Tibial artery (tissue), 4 donors: Measurements from ENCODE around the gene NTM.

ENCODE experiments used
- DNase-seq, 2 donors: peaks; one replicate each; pipeline ENCODE4 v3.0.0-alpha.2; 2019
- H3K27ac ChIP-seq, 2 donors: fragments of 200-600 bp; sonication (generic) in 1 of 2; 1 replicate in 1 of 2; 2 replicates in 1 of 2; pipeline ENCODE4 v1.5.1; 2018 to 2019; ENCODE audit warnings: mild to moderate bottlenecking in 1 of 2
- H3K27me3 ChIP-seq, 2 donors: fragments of 200-600 bp; sonication (generic) in 1 of 2; one replicate each; pipeline versions ENCODE4 v1.5.1 to v1.6.0; 2016 to 2019
- H3K36me3 ChIP-seq, 3 donors: fragments of 200-600 bp; sonication (generic) in 2 of 3; one replicate each; pipeline ENCODE4 v1.5.1; 2016 to 2019; ENCODE audit warnings: mild to moderate bottlenecking in 2 of 3
- H3K4me1 ChIP-seq, 4 donors: fragments of 200-600 bp; sonication (generic) in 2 of 4; 1 replicate in 3 of 4; 2 replicates in 1 of 4; pipeline ENCODE4 v1.5.1; 2016 to 2019
- H3K4me3 ChIP-seq, 2 donors: fragments of 200-600 bp; sonication (generic) in 1 of 2; 1 replicate in 1 of 2; 2 replicates in 1 of 2; pipeline ENCODE4 v1.5.1; 2018 to 2019; ENCODE audit warnings: mild to moderate bottlenecking in 2 of 2
- H3K9me3 ChIP-seq, 3 donors: fragments of 200-600 bp; sonication (generic) in 1 of 3; one replicate each; pipeline ENCODE4 v1.5.1; 2016 to 2019
- CTCF ChIP-seq, 2 experiments: fragments of 200-600 bp in 1 of 2; fragments of 450-650 bp in 1 of 2; IDR thresholded peaks; one replicate each; pipeline ENCODE4 v1.5.1; 2017 to 2019; ENCODE audit warnings: antibody characterized with exemption in 2 of 2, mild to moderate bottlenecking in 1 of 2, moderate library complexity in 1 of 2
- intact Hi-C: fragments of 100-400 bp; cut with DNase I; formaldehyde crosslinking; loops from one replicate; pipeline ENCODE4 v1.15.0; 2023; ENCODE audit warnings: low total_unique reads

Gene NTM

GRCh38 chr11:132288036-132288435 lies 917.6 kb downstream of the NTM start:
- Histone ChIP-seq H3K27ac (no peak overlapping the region), H3K4me1 (no peaks in the 10 kb centered on the region), H3K4me3 (no peak overlapping the region), H3K27me3 (no peaks in the 10 kb centered on the region), H3K36me3 (no peaks in the 10 kb centered on the region), H3K9me3 (no peaks in the 10 kb centered on the region)
- no peak for DNase-seq
- intact Hi-C loops: no loop called here
- no peak for TF ChIP-seq CTCF (IDR thresholded peaks at IDR 0.05)

- DNase-seq: no peak
- no peaks in the 10 kb centered on the region for H3K27me3 ChIP-seq
- no peak overlapping the region for H3K27ac ChIP-seq
- no peaks in the 10 kb centered on the region for H3K9me3 ChIP-seq
- H3K4me1 ChIP-seq: no peaks in the 10 kb centered on the region
- no peak overlapping the region for H3K4me3 ChIP-seq
- intact Hi-C loops: no loop called here
- TF ChIP-seq CTCF (IDR thresholded peaks at IDR 0.05): no peak
- no peaks in the 10 kb centered on the region for H3K36me3 ChIP-seq
Measured at GRCh38 chr11:132289590-132290256, 919.3 kb downstream of the NTM start.

- no peaks in the 10 kb centered on the region for H3K4me1 ChIP-seq
- H3K27me3 ChIP-seq: no peaks in the 10 kb centered on the region
- DNase-seq: no peak
- H3K36me3 ChIP-seq: no peaks in the 10 kb centered on the region
- intact Hi-C loops: no loop called here
- no peak overlapping the region for H3K27ac ChIP-seq
- no peak for TF ChIP-seq CTCF (IDR thresholded peaks at IDR 0.05)
- H3K9me3 ChIP-seq: no peaks in the 10 kb centered on the region
- no peak overlapping the region for H3K4me3 ChIP-seq
Measured at GRCh38 chr11:132293586-132293985, 923.2 kb downstream of the NTM start.

GRCh38 chr11:132296946-132297610 lies 926.7 kb downstream of the NTM start:
- Histone ChIP-seq H3K36me3 (no peaks in the 10 kb centered on the region), H3K27ac (no peak overlapping the region), H3K4me3 (no peak overlapping the region), H3K9me3 (no peaks in the 10 kb centered on the region), H3K4me1 (no peaks in the 10 kb centered on the region), H3K27me3 (no peaks in the 10 kb centered on the region)
- intact Hi-C loops: no loop called here
- no peak for DNase-seq
- TF ChIP-seq CTCF (IDR thresholded peaks at IDR 0.05): no peak

GRCh38 chr11:132298357-132298756 lies 927.9 kb downstream of the NTM start:
- no peak overlapping the region for H3K27ac ChIP-seq
- no peaks in the 10 kb centered on the region for H3K4me1 ChIP-seq
- no peaks in the 10 kb centered on the region for H3K36me3 ChIP-seq
- no peaks in the 10 kb centered on the region for H3K9me3 ChIP-seq
- H3K4me3 ChIP-seq: no peak overlapping the region
- TF ChIP-seq CTCF (IDR thresholded peaks at IDR 0.05): no peak
- intact Hi-C loops: no loop called here
- H3K27me3 ChIP-seq: no peaks in the 10 kb centered on the region
- no peak for DNase-seq
